Measurements from ENCODE around the gene SLC38A8.

Gene SLC38A8

DNA sequence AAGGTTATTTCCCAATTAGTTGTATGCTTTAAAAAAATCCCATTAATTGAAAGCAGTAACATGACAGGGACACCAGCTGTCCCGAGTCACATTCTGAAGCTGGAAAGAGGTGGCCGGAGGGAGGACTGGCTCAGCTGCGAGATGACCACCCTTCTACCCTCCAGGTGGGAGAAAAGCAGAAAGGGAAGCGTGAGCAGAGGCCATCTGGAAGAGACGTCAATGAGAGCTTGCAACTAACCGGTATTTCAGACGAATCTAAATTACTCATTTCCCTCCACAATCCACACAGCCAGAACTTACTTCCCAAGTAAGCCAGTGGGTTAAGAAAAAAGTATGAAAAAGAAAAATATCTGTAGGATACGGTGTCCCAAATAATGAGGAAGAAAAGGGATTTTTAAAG, 28.5 kb upstream of the SLC38A8 start:
- Histone ChIP-seq H3K4me3 (ENCODE audit: low read depth in 1 of 5, low read length in 5 of 5) (no peak overlapping the region), H3K27ac (ENCODE audit: low read depth, low read length) (no peak overlapping the region), H3K4me1 (ENCODE audit: control insufficient read depth in 5 of 5, insufficient read depth in 5 of 5, low read length in 5 of 5) (peaks cover 0 to 13% (median 0%) of the 10 kb centered on the region in 5 donors), H3K9ac (ENCODE audit: low read length in 5 of 5) (no peak overlapping the region), H3K36me3 (ENCODE audit: control insufficient read depth in 5 of 5, insufficient read depth in 5 of 5, low read length in 5 of 5) (peaks cover 13 to 91% (median 79%) of the 10 kb centered on the region in 5 donors), H3K9me3 (ENCODE audit: control insufficient read depth in 5 of 5, low read length in 5 of 5) (no peaks in the 10 kb centered on the region), H3K27me3 (ENCODE audit: control insufficient read depth in 5 of 5, insufficient read depth in 4 of 5, low read length in 5 of 5) (no peaks in the 10 kb centered on the region)

DNA sequence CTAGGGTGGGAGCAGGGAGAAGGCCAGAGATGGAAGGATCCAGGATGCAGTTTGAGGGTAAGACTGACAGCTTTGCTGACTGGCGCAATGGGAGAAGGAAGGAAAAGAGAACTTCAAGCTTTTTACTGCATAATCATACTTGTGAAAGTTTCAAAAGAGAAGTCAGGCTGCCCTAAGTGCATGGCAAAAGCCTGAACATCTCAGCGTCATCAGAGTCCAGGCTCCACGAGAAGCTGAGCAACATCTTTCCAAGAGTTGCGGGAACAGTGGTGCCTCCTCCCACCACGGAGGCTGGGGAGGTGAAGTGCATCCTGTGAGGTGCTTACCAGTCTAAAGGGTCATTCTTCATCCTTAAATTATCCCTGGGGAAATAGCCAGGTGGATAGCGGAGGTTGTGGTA, 26.9 kb upstream of the SLC38A8 start:
- H3K36me3 ChIP-seq (ENCODE audit: control insufficient read depth in 5 of 5, insufficient read depth in 5 of 5, low read length in 5 of 5): peaks cover 17 to 89% (median 75%) of the 10 kb centered on the region in 5 donors
- H3K9ac ChIP-seq (ENCODE audit: low read length in 5 of 5): no peak overlapping the region
- H3K27ac ChIP-seq (ENCODE audit: low read depth, low read length): no peak overlapping the region
- peaks cover 0 to 13% (median 0%) of the 10 kb centered on the region in 5 donors for H3K4me1 ChIP-seq (ENCODE audit: control insufficient read depth in 5 of 5, insufficient read depth in 5 of 5, low read length in 5 of 5)
- no peaks in the 10 kb centered on the region for H3K27me3 ChIP-seq (ENCODE audit: control insufficient read depth in 5 of 5, insufficient read depth in 4 of 5, low read length in 5 of 5)
- no peaks in the 10 kb centered on the region for H3K9me3 ChIP-seq (ENCODE audit: control insufficient read depth in 5 of 5, low read length in 5 of 5)
- no peak overlapping the region for H3K4me3 ChIP-seq (ENCODE audit: low read depth in 1 of 5, low read length in 5 of 5)

DNA sequence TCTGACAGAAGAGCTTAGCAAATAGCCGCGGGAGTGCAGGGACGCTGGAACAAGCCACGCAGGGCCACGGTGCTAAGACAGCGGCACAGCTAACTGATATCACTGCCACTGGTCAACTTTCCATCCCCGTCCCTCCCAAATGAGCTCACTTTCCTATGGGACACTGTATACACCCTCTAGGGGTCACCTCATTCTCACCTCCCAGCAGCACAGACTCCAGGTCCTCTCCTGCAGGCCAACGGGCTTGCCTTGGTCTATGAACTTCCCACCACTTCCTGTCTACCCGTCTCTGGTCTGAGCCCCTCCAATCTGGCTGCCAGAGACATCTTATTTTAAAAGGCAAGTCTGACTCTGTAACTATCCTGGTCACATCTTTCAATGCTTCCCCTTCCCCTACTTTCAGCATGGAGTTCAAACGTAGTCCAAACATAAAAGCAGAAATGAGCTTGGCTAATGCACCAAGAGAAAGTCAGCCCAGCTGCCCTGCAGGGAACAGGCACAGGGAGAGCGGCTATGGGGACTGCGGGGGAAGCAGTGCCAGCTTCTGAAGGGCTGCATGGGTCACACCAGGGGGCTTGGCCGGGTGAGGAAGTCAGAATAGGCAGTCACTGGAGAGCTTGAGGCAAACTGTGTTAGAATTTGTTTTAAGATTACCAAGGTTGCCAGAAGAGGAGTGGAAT, 26.3 kb upstream of the SLC38A8 start:
- no peak overlapping the region for H3K9ac ChIP-seq (ENCODE audit: low read length in 5 of 5)
- no peak overlapping the region for H3K27ac ChIP-seq (ENCODE audit: low read depth, low read length)
- no peaks in the 10 kb centered on the region for H3K9me3 ChIP-seq (ENCODE audit: control insufficient read depth in 5 of 5, low read length in 5 of 5)
- peaks cover 23 to 88% (median 75%) of the 10 kb centered on the region in 5 donors for H3K36me3 ChIP-seq (ENCODE audit: control insufficient read depth in 5 of 5, insufficient read depth in 5 of 5, low read length in 5 of 5)
- peaks cover 0 to 13% (median 0%) of the 10 kb centered on the region in 5 donors for H3K4me1 ChIP-seq (ENCODE audit: control insufficient read depth in 5 of 5, insufficient read depth in 5 of 5, low read length in 5 of 5)
- H3K4me3 ChIP-seq (ENCODE audit: low read depth in 1 of 5, low read length in 5 of 5): no peak overlapping the region
- H3K27me3 ChIP-seq (ENCODE audit: control insufficient read depth in 5 of 5, insufficient read depth in 4 of 5, low read length in 5 of 5): no peaks in the 10 kb centered on the region

DNA sequence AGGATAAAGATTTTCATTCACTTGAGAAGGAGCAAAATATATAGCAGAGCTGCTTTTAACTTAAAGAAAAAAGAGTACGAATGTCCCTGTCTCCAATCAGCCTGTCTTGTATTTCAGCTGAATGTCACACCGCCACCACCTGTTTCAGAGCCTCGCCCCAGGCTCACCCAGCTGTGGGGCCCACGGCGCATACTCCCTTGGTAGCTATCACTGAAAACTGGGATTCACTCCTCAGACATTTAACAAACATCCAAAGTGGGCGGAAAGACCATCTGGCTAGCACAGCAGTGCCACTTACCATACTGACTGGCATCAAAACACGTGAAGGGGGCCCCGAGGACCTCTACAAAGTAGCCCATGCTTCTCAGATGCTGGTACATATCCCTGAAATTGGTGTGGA, 25.4 kb upstream of the SLC38A8 start:
- H3K27me3 ChIP-seq (ENCODE audit: control insufficient read depth in 5 of 5, insufficient read depth in 4 of 5, low read length in 5 of 5): no peaks in the 10 kb centered on the region
- no peak overlapping the region for H3K4me3 ChIP-seq (ENCODE audit: low read depth in 1 of 5, low read length in 5 of 5)
- H3K4me1 ChIP-seq (ENCODE audit: control insufficient read depth in 5 of 5, insufficient read depth in 5 of 5, low read length in 5 of 5): peaks cover 0 to 13% (median 2%) of the 10 kb centered on the region in 5 donors
- no peaks in the 10 kb centered on the region for H3K9me3 ChIP-seq (ENCODE audit: control insufficient read depth in 5 of 5, low read length in 5 of 5)
- H3K27ac ChIP-seq (ENCODE audit: low read depth, low read length): no peak overlapping the region
- no peak overlapping the region for H3K9ac ChIP-seq (ENCODE audit: low read length in 5 of 5)
- peaks cover 27 to 86% (median 78%) of the 10 kb centered on the region in 5 donors for H3K36me3 ChIP-seq (ENCODE audit: control insufficient read depth in 5 of 5, insufficient read depth in 5 of 5, low read length in 5 of 5)

DNA sequence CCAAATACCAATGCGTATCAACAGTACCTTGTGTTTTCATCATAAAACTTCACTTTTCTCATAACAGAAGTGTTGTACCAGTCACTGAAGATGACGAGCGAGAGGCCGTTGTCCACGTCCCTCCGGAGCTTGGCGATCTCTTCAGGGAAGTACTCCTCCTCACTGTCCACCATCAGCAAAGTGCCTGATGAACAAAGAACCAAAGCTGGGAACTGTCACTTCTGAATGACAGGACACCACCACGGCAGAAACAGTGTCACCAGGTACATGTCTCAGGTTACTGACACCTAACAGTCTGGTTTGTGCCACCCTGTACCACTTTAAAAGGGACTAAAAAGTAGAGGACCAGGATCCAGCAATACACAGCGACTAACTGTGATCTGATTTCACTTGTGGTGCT, 25.0 kb upstream of the SLC38A8 start:
- no peaks in the 10 kb centered on the region for H3K27me3 ChIP-seq (ENCODE audit: control insufficient read depth in 5 of 5, insufficient read depth in 4 of 5, low read length in 5 of 5)
- no peaks in the 10 kb centered on the region for H3K9me3 ChIP-seq (ENCODE audit: control insufficient read depth in 5 of 5, low read length in 5 of 5)
- H3K27ac ChIP-seq (ENCODE audit: low read depth, low read length): no peak overlapping the region
- no peak overlapping the region for H3K4me3 ChIP-seq (ENCODE audit: low read depth in 1 of 5, low read length in 5 of 5)
- no peak overlapping the region for H3K9ac ChIP-seq (ENCODE audit: low read length in 5 of 5)
- peaks cover 27 to 85% (median 80%) of the 10 kb centered on the region in 5 donors for H3K36me3 ChIP-seq (ENCODE audit: control insufficient read depth in 5 of 5, insufficient read depth in 5 of 5, low read length in 5 of 5)
- H3K4me1 ChIP-seq (ENCODE audit: control insufficient read depth in 5 of 5, insufficient read depth in 5 of 5, low read length in 5 of 5): peaks cover 0 to 13% (median 2%) of the 10 kb centered on the region in 5 donors

DNA sequence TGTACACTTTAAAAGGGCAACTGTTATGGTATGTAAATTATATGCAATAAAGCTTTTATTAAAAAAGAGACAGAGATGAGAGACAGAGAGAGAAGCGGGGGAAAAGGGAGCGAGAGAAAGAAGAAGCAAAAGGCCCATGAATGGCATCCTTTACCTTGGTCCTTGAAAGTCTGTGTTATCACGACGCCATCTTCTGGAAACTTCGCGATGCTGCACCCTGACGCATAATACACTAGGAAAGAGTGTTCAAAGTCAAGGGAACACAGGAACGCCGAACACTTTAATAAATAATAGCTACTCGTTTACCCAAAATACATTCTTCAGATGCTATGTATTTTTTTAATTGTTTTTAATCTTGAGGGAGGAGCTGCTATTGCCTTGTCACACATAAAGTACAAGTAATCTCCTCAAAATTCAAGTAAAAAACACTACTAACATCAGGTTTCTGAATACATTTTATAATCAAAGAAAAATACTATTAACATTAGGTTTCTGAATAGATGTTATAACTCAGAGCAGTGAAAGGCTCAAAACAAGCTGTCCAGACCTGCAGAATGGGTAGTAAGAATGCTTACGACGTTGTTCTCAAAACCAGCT, 23.0 kb upstream of the SLC38A8 start:
- Histone ChIP-seq H3K4me1 (ENCODE audit: control insufficient read depth in 5 of 5, insufficient read depth in 5 of 5, low read length in 5 of 5) (peaks cover 0 to 10% (median 0%) of the 10 kb centered on the region in 5 donors), H3K36me3 (ENCODE audit: control insufficient read depth in 5 of 5, insufficient read depth in 5 of 5, low read length in 5 of 5) (peaks cover 29 to 88% (median 86%) of the 10 kb centered on the region in 5 donors), H3K4me3 (ENCODE audit: low read depth in 1 of 5, low read length in 5 of 5) (no peak overlapping the region), H3K27ac (ENCODE audit: low read depth, low read length) (no peak overlapping the region), H3K9ac (ENCODE audit: low read length in 5 of 5) (no peak overlapping the region), H3K9me3 (ENCODE audit: control insufficient read depth in 5 of 5, low read length in 5 of 5) (no peaks in the 10 kb centered on the region), H3K27me3 (ENCODE audit: control insufficient read depth in 5 of 5, insufficient read depth in 4 of 5, low read length in 5 of 5) (no peaks in the 10 kb centered on the region)

DNA sequence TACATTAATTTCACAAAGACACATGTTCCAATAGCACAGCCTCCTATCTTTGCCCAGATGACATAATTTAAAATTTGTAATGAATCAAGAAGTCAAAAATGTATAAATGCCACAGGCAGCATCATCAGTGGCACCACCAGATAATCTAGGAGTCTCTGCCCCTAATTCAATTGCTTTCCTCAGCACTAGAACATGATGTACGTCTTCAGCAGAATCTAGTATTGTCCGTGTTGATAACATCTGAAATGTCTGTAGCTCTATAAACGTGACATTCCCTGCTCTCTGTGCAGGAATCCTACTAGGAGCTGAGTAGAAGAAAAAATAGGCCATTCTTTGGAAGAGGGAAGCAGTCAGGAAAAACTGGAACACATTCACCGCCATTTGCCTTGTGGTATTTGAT, 21.4 kb upstream of the SLC38A8 start:
- Histone ChIP-seq H3K27me3 (ENCODE audit: control insufficient read depth in 5 of 5, insufficient read depth in 4 of 5, low read length in 5 of 5) (no peaks in the 10 kb centered on the region), H3K9ac (ENCODE audit: low read length in 5 of 5) (no peak overlapping the region), H3K4me3 (ENCODE audit: low read depth in 1 of 5, low read length in 5 of 5) (no peak overlapping the region), H3K36me3 (ENCODE audit: control insufficient read depth in 5 of 5, insufficient read depth in 5 of 5, low read length in 5 of 5) (peaks cover 26 to 88% (median 86%) of the 10 kb centered on the region in 5 donors), H3K9me3 (ENCODE audit: control insufficient read depth in 5 of 5, low read length in 5 of 5) (no peaks in the 10 kb centered on the region), H3K4me1 (ENCODE audit: control insufficient read depth in 5 of 5, insufficient read depth in 5 of 5, low read length in 5 of 5) (peaks cover 0 to 7% (median 0%) of the 10 kb centered on the region in 5 donors), H3K27ac (ENCODE audit: low read depth, low read length) (no peak overlapping the region)

DNA sequence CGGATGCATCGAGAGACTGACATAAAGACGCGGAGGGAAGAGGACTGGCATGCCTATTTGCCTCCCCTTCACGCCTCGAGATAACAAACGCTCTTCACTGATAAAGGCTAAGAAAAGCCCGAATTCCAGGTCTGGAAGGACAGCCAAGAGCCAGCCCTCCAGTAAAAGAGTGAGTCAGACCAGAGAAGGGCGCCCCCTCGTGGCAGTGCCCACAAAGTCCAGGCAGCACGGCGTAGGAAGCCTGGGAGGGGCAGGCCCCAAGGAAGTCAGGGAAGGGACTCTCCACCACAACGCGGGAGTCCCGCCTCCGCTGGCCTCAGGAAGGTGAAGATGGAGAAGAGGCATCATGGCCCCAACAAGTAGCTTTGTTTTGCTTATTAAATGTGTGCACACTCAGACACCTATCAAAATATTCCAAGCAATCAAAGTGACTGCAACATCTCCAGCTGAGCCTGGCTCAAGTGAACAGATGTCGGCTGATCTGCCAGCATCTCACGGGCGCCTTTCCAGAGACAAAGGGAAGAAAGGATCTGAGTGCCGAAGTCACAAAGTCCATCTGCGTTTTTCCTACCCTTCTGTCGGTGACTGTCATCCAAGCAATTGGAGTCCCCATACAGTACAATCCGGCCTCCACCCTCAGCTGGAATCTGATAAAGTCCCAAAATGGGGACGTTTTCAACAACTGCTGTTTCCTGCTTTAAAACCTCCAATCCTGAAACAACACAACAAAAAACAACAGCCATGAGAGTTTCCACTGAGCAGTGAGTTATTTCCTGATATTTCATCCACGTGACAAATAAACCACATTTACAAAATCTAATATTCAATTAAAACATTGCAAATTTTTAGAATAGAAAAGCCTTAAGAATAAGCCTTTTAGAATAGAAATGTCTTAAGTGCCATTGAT, 20.4 kb upstream of the SLC38A8 start:
- Histone ChIP-seq H3K4me1 (ENCODE audit: control insufficient read depth in 5 of 5, insufficient read depth in 5 of 5, low read length in 5 of 5) (peaks cover 0 to 4% (median 0%) of the 10 kb centered on the region in 5 donors), H3K9ac (ENCODE audit: low read length in 5 of 5) (no peak overlapping the region), H3K27ac (ENCODE audit: low read depth, low read length) (no peak overlapping the region), H3K9me3 (ENCODE audit: control insufficient read depth in 5 of 5, low read length in 5 of 5) (no peaks in the 10 kb centered on the region), H3K36me3 (ENCODE audit: control insufficient read depth in 5 of 5, insufficient read depth in 5 of 5, low read length in 5 of 5) (peaks cover 27 to 88% (median 86%) of the 10 kb centered on the region in 5 donors), H3K27me3 (ENCODE audit: control insufficient read depth in 5 of 5, insufficient read depth in 4 of 5, low read length in 5 of 5) (no peaks in the 10 kb centered on the region), H3K4me3 (ENCODE audit: low read depth in 1 of 5, low read length in 5 of 5) (no peak overlapping the region)

DNA sequence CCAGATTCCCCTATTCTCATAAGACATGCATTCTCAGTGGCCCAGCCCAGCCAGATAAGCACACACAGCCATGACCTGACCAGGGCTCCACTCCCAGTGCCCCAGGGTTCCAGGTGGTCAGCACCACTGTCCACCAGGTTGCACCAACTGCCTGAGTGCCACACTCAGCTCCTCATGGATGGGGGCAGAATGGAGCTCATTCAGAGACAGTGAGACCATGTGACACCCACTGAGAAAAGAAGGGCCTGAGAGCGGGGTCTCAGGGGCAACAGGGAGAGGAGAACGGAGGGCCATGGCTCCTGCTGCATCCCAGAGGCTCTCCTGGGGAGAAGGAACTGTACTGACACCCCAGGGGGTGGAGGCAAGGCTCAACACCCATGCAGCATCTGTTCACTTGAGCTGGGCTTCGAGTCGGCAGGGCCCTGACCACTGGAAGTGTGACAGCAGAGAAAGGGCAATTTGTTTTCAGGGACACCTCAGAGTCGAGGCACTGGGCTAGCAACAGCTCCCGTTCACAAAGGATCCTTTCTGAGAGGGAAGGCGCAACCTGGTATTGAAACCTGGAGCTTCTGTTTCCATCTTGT, 18.7 kb upstream of the SLC38A8 start:
- Histone ChIP-seq H3K27ac (ENCODE audit: low read depth, low read length) (no peak overlapping the region), H3K4me3 (ENCODE audit: low read depth in 1 of 5, low read length in 5 of 5) (no peak overlapping the region), H3K4me1 (ENCODE audit: control insufficient read depth in 5 of 5, insufficient read depth in 5 of 5, low read length in 5 of 5) (peaks cover 0 to 4% (median 0%) of the 10 kb centered on the region in 5 donors), H3K36me3 (ENCODE audit: control insufficient read depth in 5 of 5, insufficient read depth in 5 of 5, low read length in 5 of 5) (peaks cover 28 to 90% (median 87%) of the 10 kb centered on the region in 5 donors), H3K27me3 (ENCODE audit: control insufficient read depth in 5 of 5, insufficient read depth in 4 of 5, low read length in 5 of 5) (no peaks in the 10 kb centered on the region), H3K9ac (ENCODE audit: low read length in 5 of 5) (no peak overlapping the region), H3K9me3 (ENCODE audit: control insufficient read depth in 5 of 5, low read length in 5 of 5) (no peaks in the 10 kb centered on the region)

All from subcutaneous abdominal adipose tissue (tissue), 5 donors.